Right atrium auricular region (tissue), 2 donors: ENCODE results near the gene COL15A1. TPM values are rescaled to one million over a fixed set of nuclear protein-coding genes. Genes with fewer than 3 reads are reported as not detected.

ENCODE experiments used
- DNase-seq: peaks from one replicate; pipeline ENCODE4 v3.0.0-alpha.2; 2019; ENCODE audit warnings: low spot score
- H3K27ac ChIP-seq, 2 donors: fragments of 200-600 bp; sonication (generic); 1 replicate in 1 of 2; 2 replicates in 1 of 2; pipeline ENCODE4 v1.5.1; 2016 to 2019
- H3K27me3 ChIP-seq, 2 donors: fragments of 200-600 bp; sonication (generic); one replicate each; pipeline versions ENCODE4 v1.5.1 to v1.6.0; 2017 to 2019
- H3K36me3 ChIP-seq: fragments of 200-600 bp; sonication (generic); one replicate; pipeline ENCODE4 v1.5.1; 2016
- H3K4me1 ChIP-seq, 2 donors: fragments of 200-600 bp; sonication (generic); one replicate each; pipeline versions ENCODE4 v1.5.1 to v1.6.0; 2017 to 2019
- H3K4me3 ChIP-seq, 2 donors: fragments of 200-600 bp; sonication (generic); 1 replicate in 1 of 2; 2 replicates in 1 of 2; pipeline ENCODE4 v1.5.1; 2017 to 2019; ENCODE audit warnings: mild to moderate bottlenecking in 1 of 2, moderate library complexity in 1 of 2
- H3K9me3 ChIP-seq, 2 donors: fragments of 200-600 bp; sonication (generic); one replicate each; pipeline ENCODE4 v1.5.1; 2019
- total RNA-seq, 2 donors: library from RNA; depleted of rRNA; stranded (reverse); fragments of >200 nt; gene quantifications; one replicate each; pipeline ENCODE4 v1.1.0, GENCODE V29; 2016
- TF ChIP-seq, protein P1 (sequence below), 2 donors: fragments of 200-600 bp; sonication (generic); IDR thresholded peaks; one replicate each; pipeline ENCODE4 v1.5.1; 2019; ENCODE audit warnings: antibody characterized with exemption in 2 of 2

The COL15A1 gene
- total RNA-seq, 2 donors from 2014 or later: 22.4 to 38.2 TPM

DNA sequence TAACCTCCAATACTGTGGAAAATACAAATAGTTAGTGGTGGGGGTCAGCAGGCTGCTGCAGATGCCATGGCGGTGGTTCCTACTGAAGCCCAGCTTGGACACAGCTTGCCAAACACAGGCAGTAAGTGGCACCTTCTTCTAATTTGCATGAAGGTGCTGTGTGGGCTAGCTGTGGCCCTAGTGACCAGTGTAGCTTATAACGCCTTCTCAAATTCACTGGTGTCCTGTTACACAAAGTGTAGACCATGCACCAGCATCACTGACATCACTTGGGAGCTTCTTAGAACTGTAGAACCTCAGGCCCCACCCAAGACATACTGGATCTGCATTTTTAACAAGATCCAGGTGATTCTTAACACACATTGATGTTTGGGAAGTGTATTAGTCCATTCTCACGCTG lies 102.4 kb downstream of the COL15A1 start:
- Histone ChIP-seq H3K36me3 (peaks cover 31% of the 10 kb centered on the region), H3K27ac (no peak overlapping the region)
- TF ChIP-seq, protein P1, sequence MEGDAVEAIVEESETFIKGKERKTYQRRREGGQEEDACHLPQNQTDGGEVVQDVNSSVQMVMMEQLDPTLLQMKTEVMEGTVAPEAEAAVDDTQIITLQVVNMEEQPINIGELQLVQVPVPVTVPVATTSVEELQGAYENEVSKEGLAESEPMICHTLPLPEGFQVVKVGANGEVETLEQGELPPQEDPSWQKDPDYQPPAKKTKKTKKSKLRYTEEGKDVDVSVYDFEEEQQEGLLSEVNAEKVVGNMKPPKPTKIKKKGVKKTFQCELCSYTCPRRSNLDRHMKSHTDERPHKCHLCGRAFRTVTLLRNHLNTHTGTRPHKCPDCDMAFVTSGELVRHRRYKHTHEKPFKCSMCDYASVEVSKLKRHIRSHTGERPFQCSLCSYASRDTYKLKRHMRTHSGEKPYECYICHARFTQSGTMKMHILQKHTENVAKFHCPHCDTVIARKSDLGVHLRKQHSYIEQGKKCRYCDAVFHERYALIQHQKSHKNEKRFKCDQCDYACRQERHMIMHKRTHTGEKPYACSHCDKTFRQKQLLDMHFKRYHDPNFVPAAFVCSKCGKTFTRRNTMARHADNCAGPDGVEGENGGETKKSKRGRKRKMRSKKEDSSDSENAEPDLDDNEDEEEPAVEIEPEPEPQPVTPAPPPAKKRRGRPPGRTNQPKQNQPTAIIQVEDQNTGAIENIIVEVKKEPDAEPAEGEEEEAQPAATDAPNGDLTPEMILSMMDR (IDR thresholded peaks at IDR 0.05): no peak

DNA sequence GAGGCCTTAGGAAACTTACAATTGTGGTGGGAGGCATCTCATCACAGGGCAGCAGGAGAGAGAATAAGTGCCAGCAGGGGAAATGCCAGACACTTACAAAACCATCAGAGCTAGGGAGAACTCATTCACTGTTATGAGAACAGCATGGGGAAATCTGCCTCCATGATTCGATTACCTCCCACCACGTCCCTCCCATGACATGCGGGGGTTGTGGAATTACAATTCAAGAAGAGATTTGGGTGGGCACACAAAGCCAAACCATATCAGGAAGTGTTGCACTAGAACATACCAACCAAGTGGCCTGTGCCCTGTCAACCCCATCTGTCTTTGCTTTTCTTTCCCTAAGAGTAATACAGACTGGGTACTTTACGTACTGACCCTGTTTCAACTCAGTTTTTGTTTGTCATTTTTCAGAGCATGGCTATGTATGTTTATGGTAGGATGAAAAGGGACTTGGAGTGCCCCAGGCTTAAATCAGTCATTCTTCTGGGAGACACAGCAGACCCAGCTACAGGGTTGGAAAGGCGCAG lies 102.9 kb downstream of the COL15A1 start:
- no peak for DNase-seq
- no peak overlapping the region for H3K27ac ChIP-seq
- peaks cover 31% of the 10 kb centered on the region for H3K36me3 ChIP-seq
- TF ChIP-seq, protein P1 (IDR thresholded peaks at IDR 0.05): no peak
- H3K4me1 ChIP-seq: peaks cover 0 to 16% of the 10 kb centered on the region in 2 donors
- H3K9me3 ChIP-seq: peaks cover 0 to 8% of the 10 kb centered on the region in 2 donors
- H3K27me3 ChIP-seq: no peaks in the 10 kb centered on the region
- H3K4me3 ChIP-seq: no peak overlapping the region

More for the DNA sequence above, 102.4 kb downstream of the COL15A1 start:
- peaks cover 0 to 15% of the 10 kb centered on the region in 2 donors for H3K4me1 ChIP-seq
- H3K27me3 ChIP-seq: no peaks in the 10 kb centered on the region
- H3K4me3 ChIP-seq: no peak overlapping the region
- no peak for DNase-seq
- H3K9me3 ChIP-seq: peaks cover 0 to 8% of the 10 kb centered on the region in 2 donors

DNA sequence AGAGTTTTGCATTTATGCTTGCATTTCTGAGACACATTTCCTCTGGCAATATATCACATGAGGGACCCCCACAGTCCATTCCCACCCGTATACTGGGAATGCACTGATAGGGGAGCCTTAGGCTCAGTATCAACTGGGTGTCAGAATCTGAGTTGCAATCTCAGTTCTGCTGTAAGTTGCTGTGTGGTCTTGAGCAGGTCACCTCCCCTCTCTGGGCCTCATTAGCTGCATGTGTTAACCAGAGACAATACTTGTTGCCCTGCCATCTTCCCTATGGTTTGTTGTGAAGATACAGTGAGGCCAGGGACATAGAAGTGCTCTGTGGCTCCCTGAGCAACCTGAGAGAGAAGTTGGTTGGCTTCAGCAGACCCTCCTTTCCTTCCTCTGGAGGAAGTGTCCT lies 105.5 kb downstream of the COL15A1 start:
- Histone ChIP-seq H3K4me1 (peaks cover 0 to 11% of the 10 kb centered on the region in 2 donors), H3K36me3 (peaks cover 28% of the 10 kb centered on the region), H3K27ac (no peak overlapping the region)

DNA sequence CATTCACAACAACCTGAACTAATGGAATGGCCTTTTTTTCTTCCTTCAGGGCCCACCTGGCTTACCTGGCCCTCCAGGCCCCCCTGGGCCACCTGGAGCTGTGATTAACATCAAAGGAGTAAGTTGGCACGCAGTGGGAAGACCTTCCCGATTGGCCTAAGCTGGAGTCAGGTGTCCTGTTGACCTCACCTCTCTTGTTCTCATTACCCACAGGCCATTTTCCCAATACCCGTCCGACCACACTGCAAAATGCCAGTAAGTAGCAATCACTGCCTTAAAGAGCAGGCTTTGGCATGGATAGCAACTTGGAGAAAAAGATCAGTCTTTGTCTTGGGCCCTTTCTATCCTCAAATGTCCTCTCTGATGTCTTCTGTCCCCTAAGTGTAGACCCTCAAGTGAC lies 105.9 kb downstream of the COL15A1 start:
- Histone ChIP-seq H3K27me3 (no peaks in the 10 kb centered on the region), H3K36me3 (peaks cover 24% of the 10 kb centered on the region), H3K4me1 (peaks cover 0 to 11% of the 10 kb centered on the region in 2 donors), H3K9me3 (peaks cover 0 to 4% of the 10 kb centered on the region in 2 donors), H3K4me3 (no peak overlapping the region), H3K27ac (no peak overlapping the region)
- no peak for DNase-seq
- TF ChIP-seq, protein P1 (IDR thresholded peaks at IDR 0.05): no peak

More for the DNA sequence above, 105.5 kb downstream of the COL15A1 start:
- DNase-seq: no peak
- no peak overlapping the region for H3K4me3 ChIP-seq
- peaks cover 0 to 8% of the 10 kb centered on the region in 2 donors for H3K9me3 ChIP-seq
- TF ChIP-seq, protein P1 (IDR thresholded peaks at IDR 0.05): no peak
- H3K27me3 ChIP-seq: no peaks in the 10 kb centered on the region

DNA sequence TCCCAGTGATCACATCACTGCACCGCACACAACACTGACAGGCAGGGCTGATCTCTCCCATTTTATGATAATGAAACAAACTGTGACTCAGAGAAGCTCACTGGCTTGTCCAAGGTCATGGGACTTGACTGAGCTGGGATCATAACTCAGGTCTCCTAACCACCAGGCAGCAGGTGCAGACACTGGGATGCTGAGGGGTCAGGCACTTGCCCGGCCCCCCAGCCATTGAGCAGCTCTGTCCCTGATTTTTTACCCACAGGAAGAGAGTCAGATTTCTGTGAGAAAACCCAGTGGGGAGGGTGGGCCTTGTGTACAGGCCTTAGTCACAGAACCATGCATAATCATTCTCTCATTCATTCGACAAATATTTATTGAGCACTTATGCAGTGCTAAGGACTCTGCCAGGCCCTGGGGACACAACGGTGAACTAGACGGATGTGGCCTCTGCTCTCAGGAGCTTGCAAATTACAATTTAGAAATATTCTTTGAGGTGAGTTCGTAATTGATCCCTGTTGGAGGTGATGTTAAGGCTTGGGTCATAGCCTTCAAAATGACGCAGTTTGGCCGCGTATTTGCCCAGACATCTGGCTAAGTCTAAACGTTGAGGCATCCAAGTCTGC lies 106.7 kb downstream of the COL15A1 start:
- H3K9me3 ChIP-seq: no peaks in the 10 kb centered on the region
- H3K4me1 ChIP-seq: peaks cover 0 to 11% of the 10 kb centered on the region in 2 donors
- TF ChIP-seq, protein P1 (IDR thresholded peaks at IDR 0.05): no peak
- no peak overlapping the region for H3K27ac ChIP-seq
- no peaks in the 10 kb centered on the region for H3K27me3 ChIP-seq
- no peak overlapping the region for H3K4me3 ChIP-seq
- H3K36me3 ChIP-seq: peaks cover 21% of the 10 kb centered on the region
- DNase-seq: no peak
